GM13977 (cell line): ENCODE measurements around the gene CDHR4.

ENCODE experiments used
- DNase-seq: peaks from one replicate; pipeline ENCODE4 v3.0.0; 2012; ENCODE audit warnings: low spot score
- in situ Hi-C: fragments of 300-500 bp; cut with MboI; formaldehyde crosslinking; loops from one replicate; pipeline ENCODE4 v1.12.0; 2022; ENCODE audit warnings: low sequenced_read_pairs, low pct_unique_long_range_greater_than_20kb, mixed read lengths, inconsistent platforms; ENCODE audit not compliant: unreplicated experiment
- TF ChIP-seq, protein P1 (sequence below): IDR thresholded peaks from 2 replicates; pipeline ENCODE4 v1.5.1; 2012; ENCODE audit warnings: mild to moderate bottlenecking, control low read depth; ENCODE audit not compliant: insufficient read depth; ENCODE audit errors: extremely low read depth, missing control alignments

The CDHR4 gene

DNA sequence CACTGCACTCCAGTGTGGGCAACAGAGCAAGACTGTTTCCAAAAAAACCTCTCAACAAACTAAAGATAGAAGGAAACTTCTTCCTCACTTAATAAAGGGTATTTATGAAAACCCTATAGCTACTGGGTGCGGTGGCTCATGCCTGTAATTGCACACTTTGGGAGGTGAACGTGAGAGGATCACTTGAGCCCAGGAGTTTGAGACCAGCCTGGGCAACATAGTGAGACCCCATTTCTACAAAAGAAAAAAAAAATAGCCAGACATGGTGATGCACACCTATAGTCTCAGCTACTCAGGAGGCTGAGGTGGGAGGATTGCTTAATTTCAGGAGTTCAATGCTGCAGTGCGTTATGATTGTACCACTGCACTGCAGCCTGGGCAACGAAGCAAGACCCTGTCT, 35.7 kb downstream of the CDHR4 start:
- TF ChIP-seq, protein P1, sequence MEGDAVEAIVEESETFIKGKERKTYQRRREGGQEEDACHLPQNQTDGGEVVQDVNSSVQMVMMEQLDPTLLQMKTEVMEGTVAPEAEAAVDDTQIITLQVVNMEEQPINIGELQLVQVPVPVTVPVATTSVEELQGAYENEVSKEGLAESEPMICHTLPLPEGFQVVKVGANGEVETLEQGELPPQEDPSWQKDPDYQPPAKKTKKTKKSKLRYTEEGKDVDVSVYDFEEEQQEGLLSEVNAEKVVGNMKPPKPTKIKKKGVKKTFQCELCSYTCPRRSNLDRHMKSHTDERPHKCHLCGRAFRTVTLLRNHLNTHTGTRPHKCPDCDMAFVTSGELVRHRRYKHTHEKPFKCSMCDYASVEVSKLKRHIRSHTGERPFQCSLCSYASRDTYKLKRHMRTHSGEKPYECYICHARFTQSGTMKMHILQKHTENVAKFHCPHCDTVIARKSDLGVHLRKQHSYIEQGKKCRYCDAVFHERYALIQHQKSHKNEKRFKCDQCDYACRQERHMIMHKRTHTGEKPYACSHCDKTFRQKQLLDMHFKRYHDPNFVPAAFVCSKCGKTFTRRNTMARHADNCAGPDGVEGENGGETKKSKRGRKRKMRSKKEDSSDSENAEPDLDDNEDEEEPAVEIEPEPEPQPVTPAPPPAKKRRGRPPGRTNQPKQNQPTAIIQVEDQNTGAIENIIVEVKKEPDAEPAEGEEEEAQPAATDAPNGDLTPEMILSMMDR = no peak
- DNase-seq = no peak
- in situ Hi-C loops = no loop called here

DNA sequence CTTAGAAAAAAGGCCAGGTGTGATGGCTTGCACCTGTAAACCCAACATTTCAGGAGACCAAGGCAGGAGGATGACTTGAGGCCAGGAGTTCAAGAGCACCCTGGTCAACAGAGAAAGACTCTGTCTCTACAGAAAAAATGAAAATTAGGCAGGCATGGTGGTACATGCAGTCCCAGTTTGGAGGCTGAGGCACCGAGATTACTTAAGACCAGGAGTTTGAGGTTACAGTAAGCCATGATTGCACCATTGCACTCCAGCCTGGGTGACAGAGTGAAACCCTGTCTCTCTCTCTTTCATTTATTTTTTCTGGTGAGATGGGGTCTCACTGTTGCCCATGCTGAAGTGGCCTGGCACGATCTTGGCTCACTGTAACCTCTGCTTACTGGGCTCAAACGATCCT, 38.0 kb downstream of the CDHR4 start:
- DNase-seq = no peak
- in situ Hi-C loops = no loop called here
- TF ChIP-seq, protein P1 = no peak

DNA sequence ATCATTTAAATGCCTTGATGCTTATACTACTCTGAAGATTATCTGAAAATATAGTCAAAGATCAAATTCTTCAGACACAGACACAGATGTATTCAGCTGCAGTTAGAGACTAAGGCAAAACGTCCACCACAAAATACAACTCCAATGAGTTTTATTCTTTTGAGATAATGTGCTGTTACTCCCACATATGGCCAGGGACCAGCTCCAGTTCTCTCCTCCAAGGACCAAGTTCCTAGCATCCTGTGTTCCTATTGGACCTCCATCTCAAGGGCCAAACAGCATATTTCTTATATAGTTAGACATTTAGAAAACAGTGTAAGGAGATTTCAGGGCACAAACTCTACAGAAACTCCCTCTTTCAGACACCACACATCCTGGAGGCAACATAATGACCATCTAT, 40.4 kb downstream of the CDHR4 start:
- no peak for DNase-seq
- TF ChIP-seq, protein P1 = no peak
- in situ Hi-C loops = no loop called here

DNA sequence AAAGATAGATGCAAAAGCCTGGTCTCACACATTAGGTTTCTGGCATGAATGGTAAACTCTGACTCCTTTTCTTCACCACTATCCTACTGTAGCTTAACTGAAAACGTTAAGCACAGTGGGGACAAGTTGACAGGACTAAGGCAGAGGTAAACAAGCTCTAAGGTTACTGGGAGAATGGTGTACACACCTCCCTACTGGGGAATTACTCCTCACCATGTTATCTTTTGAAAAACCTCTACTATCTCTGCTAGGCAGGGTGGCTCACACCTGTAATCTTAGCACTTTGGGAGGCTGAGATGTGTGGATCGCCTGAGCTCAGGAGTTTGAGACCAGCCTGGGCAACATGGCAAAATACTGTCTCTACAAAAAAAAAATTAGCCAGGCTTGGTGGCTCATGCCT, 42.5 kb downstream of the CDHR4 start:
- in situ Hi-C loops = no loop called here
- DNase-seq = no peak
- TF ChIP-seq, protein P1 = no peak

DNA sequence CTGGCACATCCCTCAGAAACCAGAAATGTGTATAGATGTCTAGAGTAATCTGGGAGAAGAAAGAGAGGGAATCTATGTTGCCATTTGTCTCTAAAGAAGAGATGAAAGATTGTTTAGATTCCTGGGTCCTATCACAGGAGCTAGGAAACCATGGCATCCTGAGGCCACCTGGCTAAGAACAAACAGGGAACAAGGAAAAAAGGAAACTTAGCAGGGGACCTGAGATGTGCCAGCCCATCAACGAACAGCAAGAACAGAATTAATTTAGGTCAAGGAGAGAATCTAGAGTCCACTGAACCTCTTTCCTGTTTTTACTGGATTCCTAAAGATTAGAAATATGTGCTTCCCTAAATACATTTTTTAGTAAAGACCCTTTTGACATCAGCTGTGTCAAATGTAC, 43.6 kb downstream of the CDHR4 start:
- in situ Hi-C loops = no loop called here
- TF ChIP-seq, protein P1 = no peak
- no peak for DNase-seq

DNA sequence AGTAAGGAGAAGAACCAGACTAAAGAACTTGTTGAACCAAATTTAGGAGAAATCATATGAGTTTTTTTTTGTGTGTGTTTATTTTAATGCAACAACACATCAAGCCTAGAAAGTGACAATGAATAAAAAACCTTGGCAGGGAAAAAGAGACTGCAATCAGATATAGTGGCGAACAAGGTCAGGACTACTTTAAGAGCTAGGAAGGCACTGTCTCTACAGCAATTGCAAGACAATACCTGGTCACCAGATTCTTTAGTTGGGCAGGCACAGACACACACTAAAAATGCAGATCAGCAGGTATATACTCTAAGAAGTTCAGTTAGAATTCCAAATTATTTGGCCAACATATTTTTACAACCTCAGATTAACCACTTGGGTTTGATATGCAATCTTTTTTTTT, 45.1 kb downstream of the CDHR4 start:
- no peak for DNase-seq
- in situ Hi-C loops = no loop called here
- TF ChIP-seq, protein P1 = no peak

DNA sequence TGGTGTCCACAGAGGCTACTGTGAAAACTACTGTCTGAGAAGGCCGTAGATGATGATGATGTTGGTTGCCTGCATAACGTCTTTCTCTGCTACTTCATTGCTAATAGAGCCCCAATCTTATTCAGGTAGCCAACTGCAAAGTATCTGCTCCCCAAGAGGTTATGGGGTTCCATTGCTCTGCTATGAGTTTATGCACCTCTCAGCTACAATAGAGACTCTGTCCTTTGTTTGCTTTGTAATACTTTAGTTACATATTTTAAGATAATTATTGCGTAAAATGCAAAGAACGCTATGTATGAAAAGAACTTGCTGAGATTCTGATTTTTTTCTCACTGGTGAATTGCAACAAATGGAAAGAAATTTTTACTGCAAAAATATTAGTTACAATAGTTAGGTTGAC, 48.2 kb downstream of the CDHR4 start:
- DNase-seq = no peak
- in situ Hi-C loops = no loop called here
- TF ChIP-seq, protein P1 = no peak
